HepG2 (cell line): Measurements from ENCODE around the gene SOX8. TPM values are rescaled to one million over a fixed set of nuclear protein-coding genes. Genes with fewer than 3 reads are reported as not detected.

ENCODE experiments used
- ATAC-seq: fragments of 200-7000 bp; cut with Tn5 transposase; 3 replicates; pipeline ENCODE4 v1.9.1; 2020; ENCODE audit warnings: mild to moderate bottlenecking, moderate library complexity
- BruUV-seq: library from RNA; stranded (reverse); fragments of 400-500 nt; replicated peaks from 2 replicates; lab custom pipeline; 2021; lab: Mats Ljungman, UMichigan
- CTCF ChIA-PET: fragments of 300-600 bp; formaldehyde crosslinking; extraction: SDS; loops from one replicate; lab custom pipeline; 2021; ENCODE audit warnings: low total read pairs, inconsistent platforms, low intra/inter-chr PET ratio; lab: Yijun Ruan, JAX
- POLR2A ChIA-PET: fragments of 350-600 bp; sonication (Branson Sonifier 250); formaldehyde crosslinking; loops from one replicate; lab custom pipeline; 2020; ENCODE audit warnings: antibody characterized with exemption, inconsistent platforms; lab: Yijun Ruan, JAX
- DNase-seq: peaks from one replicate; pipeline ENCODE4 v3.0.0-alpha.2; 2015; ENCODE audit warnings: low spot score
- FAIRE-seq: peaks from 3 replicates; lab custom pipeline; 2011; peaks lifted over from hg19 to GRCh38; lab: Jason Lieb, UNC
- H2AFZ ChIP-seq: one replicate; pipeline ENCODE4 v1.6.1; 2011; ENCODE audit warnings: low read length, inconsistent platforms
- H3K27ac ChIP-seq: fragments of 300-600 bp; 3 replicates; pipeline ENCODE4 v1.8.0; 2011; ENCODE audit warnings: mixed run types, mild to moderate bottlenecking, mixed read lengths, low read length, inconsistent platforms; ENCODE audit not compliant: insufficient read depth; ENCODE audit errors: extremely low read length
- H3K27me3 ChIP-seq, 2 experiments: fragments of 200-600 bp in 1 of 2; 2 replicates in 1 of 2; 3 replicates in 1 of 2; pipeline versions ENCODE4 v1.6.0 to v1.8.0; 2011; ENCODE audit warnings: low read length in 2 of 2, mild to moderate bottlenecking in 2 of 2, moderate library complexity in 2 of 2, inconsistent platforms in 1 of 2; ENCODE audit not compliant: insufficient read depth in 2 of 2, control insufficient read depth in 1 of 2
- H3K36me3 ChIP-seq, 2 experiments: fragments of 200-600 bp in 1 of 2; replicated peaks in 1 of 2; 2 replicates in 1 of 2; 3 replicates in 1 of 2; pipeline versions ENCODE4 v1.5.1 to v1.8.0; 2011; ENCODE audit warnings: low read length in 2 of 2, inconsistent platforms in 1 of 2; ENCODE audit not compliant: insufficient read depth in 2 of 2, control insufficient read depth in 1 of 2
- H3K4me1 ChIP-seq: 2 replicates; pipeline ENCODE4 v1.5.1; 2012; ENCODE audit warnings: low read length, inconsistent platforms; ENCODE audit not compliant: insufficient read depth
- H3K4me2 ChIP-seq: 2 replicates; pipeline ENCODE4 v1.6.0; 2011; ENCODE audit warnings: low read depth, low read length, inconsistent platforms
- H3K4me3 ChIP-seq, 3 experiments: fragments of 200-600 bp in 1 of 3; sonication (generic), shearing (Covaris generic) in 1 of 3; replicated peaks in 1 of 3; 2 replicates each; pipeline ENCODE4 v1.5.1; 2011 to 2016; ENCODE audit warnings: low read length in 3 of 3, inconsistent platforms in 2 of 3, low read depth in 2 of 3, mild to moderate bottlenecking in 2 of 3, control low read depth in 1 of 3, mixed read lengths in 1 of 3; ENCODE audit not compliant: insufficient read depth in 1 of 3
- H3K79me2 ChIP-seq: one replicate; pipeline ENCODE4 v1.6.1; 2011; ENCODE audit warnings: low read length, inconsistent platforms; ENCODE audit not compliant: insufficient read depth
- H3K9ac ChIP-seq: 2 replicates; pipeline ENCODE4 v1.6.0; 2011; ENCODE audit warnings: mild to moderate bottlenecking, low read depth, low read length, inconsistent platforms; ENCODE audit not compliant: insufficient read depth
- H3K9me3 ChIP-seq: 2 replicates; pipeline ENCODE4 v1.5.1; 2012; ENCODE audit warnings: mild to moderate bottlenecking, low read length
- H4K20me1 ChIP-seq: 2 replicates; pipeline ENCODE4 v1.6.0; 2011; ENCODE audit warnings: inconsistent platforms, mild to moderate bottlenecking, low read length, moderate library complexity; ENCODE audit not compliant: insufficient read depth
- BCL3 ChIP-seq: sonication (generic); formaldehyde crosslinking; IDR thresholded peaks from 2 replicates; pipeline ENCODE4 v1.5.1; 2020; ENCODE audit warnings: mild to moderate bottlenecking, missing genetic modification reagents, moderate library complexity
- HMGXB4 ChIP-seq, 2 experiments: sonication (generic) in 1 of 2; formaldehyde crosslinking in 1 of 2; IDR thresholded peaks; 2 replicates each; pipeline versions ENCODE4 v1.4.0 to v1.6.1; 2018 to 2020; ENCODE audit warnings: missing genetic modification reagents in 2 of 2, borderline replicate concordance in 1 of 2, low read depth in 1 of 2, mild to moderate bottlenecking in 1 of 2, missing biosample characterization in 1 of 2
- HNF1B ChIP-seq: sonication (generic); formaldehyde crosslinking; IDR thresholded peaks from 2 replicates; pipeline ENCODE4 v1.5.1; 2020; ENCODE audit warnings: mild to moderate bottlenecking, moderate library complexity, missing genetic modification reagents
- JUND ChIP-seq: sonication (generic); formaldehyde crosslinking; IDR thresholded peaks from 2 replicates; pipeline ENCODE4 v1.8.0; 2022; ENCODE audit warnings: mild to moderate bottlenecking, missing genetic modification reagents
- PRDM4 ChIP-seq: sonication (generic); formaldehyde crosslinking; IDR thresholded peaks from 2 replicates; pipeline ENCODE4 v1.9.0; 2021; ENCODE audit warnings: missing genetic modification reagents, borderline replicate concordance
- PTBP1 ChIP-seq: fragments of 200-400 bp; formaldehyde crosslinking; IDR thresholded peaks from 2 replicates; pipeline ENCODE4 v1.6.1; 2018; ENCODE audit warnings: low read length, low read depth; ENCODE audit not compliant: poor library complexity, severe bottlenecking
- REPIN1 ChIP-seq: sonication (generic); formaldehyde crosslinking; IDR thresholded peaks from 2 replicates; pipeline ENCODE4 v1.8.0; 2022; ENCODE audit warnings: missing genetic modification reagents, low read depth, mild to moderate bottlenecking, borderline replicate concordance
- SMAD3 ChIP-seq: sonication (generic); formaldehyde crosslinking; IDR thresholded peaks from 2 replicates; pipeline ENCODE4 v1.4.0; 2020; ENCODE audit warnings: missing genetic modification reagents
- SP2 ChIP-seq: sonication (generic); formaldehyde crosslinking; IDR thresholded peaks from 2 replicates; pipeline ENCODE4 v1.5.1; 2020; ENCODE audit warnings: mild to moderate bottlenecking, missing genetic modification reagents
- SRSF4 ChIP-seq: fragments of 200-400 bp; formaldehyde crosslinking; IDR thresholded peaks from one replicate; pipeline ENCODE4 v1.6.1; 2018; ENCODE audit warnings: mild to moderate bottlenecking, low read depth, low read length, moderate library complexity; ENCODE audit not compliant: poor library complexity, severe bottlenecking
- ZFP36L2 ChIP-seq: sonication (generic); formaldehyde crosslinking; IDR thresholded peaks from 2 replicates; pipeline ENCODE4 v1.4.0; 2020; ENCODE audit warnings: missing genetic modification reagents
- ZNF260 ChIP-seq: sonication (generic); formaldehyde crosslinking; IDR thresholded peaks from 2 replicates; pipeline ENCODE4 v1.4.0; 2020; ENCODE audit warnings: missing genetic modification reagents, low read depth, mild to moderate bottlenecking, borderline replicate concordance
- ZNF296 ChIP-seq: sonication (generic); formaldehyde crosslinking; conservative IDR thresholded peaks from 2 replicates; pipeline ENCODE4 v1.5.0; 2020; ENCODE audit warnings: mild to moderate bottlenecking, missing genetic modification reagents
- ZNF607 ChIP-seq: sonication (generic); formaldehyde crosslinking; IDR thresholded peaks from 2 replicates; pipeline ENCODE4 v1.5.1; 2020; ENCODE audit warnings: missing genetic modification reagents, mild to moderate bottlenecking, borderline replicate concordance
- ZNF75D ChIP-seq: sonication (generic); formaldehyde crosslinking; IDR thresholded peaks from 2 replicates; pipeline ENCODE4 v1.8.1; 2023; ENCODE audit warnings: missing genetic modification reagents, mild to moderate bottlenecking, borderline replicate concordance
- WGBS: methylation state at CpG from one replicate; pipeline ENCODE4 v1.1.6; 2017; ENCODE audit warnings: low lambda C conversion rate; 5-methylcytosine and 5-hydroxymethylcytosine counted together
- in situ Hi-C: cut with HindIII; loops from 2 replicates; pipeline ENCODE4 v1.10.0; 2017; ENCODE audit warnings: low pct_unique_long_range_greater_than_20kb; ENCODE audit not compliant: extremely low pct_ligation_motif_present
- intact Hi-C: fragments of 100-400 bp; cut with micrococcal nuclease; formaldehyde crosslinking; loops from one replicate; pipeline ENCODE4 v1.10.0; 2022; ENCODE audit not compliant: unreplicated experiment
- polyA plus RNA-seq, 8 experiments: library from polyadenylated mRNA; depleted of rRNA in 3 of 8; stranded (reverse) in 7 of 8; unstranded in 1 of 8; fragments of >200 nt; fragmentation: Illumina TruSeq in 4 of 8; extraction: Trizol in 4 of 8; gene quantifications; 2 replicates each; pipeline versions ENCODE4 v1.2.1 to v1.2.3, GENCODE V29; 2011 to 2016; ENCODE audit warnings: low read depth in 4 of 8, missing spikeins in 1 of 8, mixed read lengths in 1 of 8; ENCODE audit not compliant: insufficient read depth in 1 of 8
- total RNA-seq, 5 experiments: library from RNA; depleted of rRNA; stranded (reverse); fragments of >200 nt; fragmentation: Illumina TruSeq; extraction: Trizol; gene quantifications; 2 replicates each; pipeline ENCODE4 v1.2.3, GENCODE V29; 2016; ENCODE audit warnings: low read depth in 1 of 5

SOX8 gene
- total and polyA plus RNA-seq, 2 of the 13 experiments (the other 11 are each of a cell fraction or from before 2014, with no cell fraction given): 0.20 to 0.28 TPM

DNA sequence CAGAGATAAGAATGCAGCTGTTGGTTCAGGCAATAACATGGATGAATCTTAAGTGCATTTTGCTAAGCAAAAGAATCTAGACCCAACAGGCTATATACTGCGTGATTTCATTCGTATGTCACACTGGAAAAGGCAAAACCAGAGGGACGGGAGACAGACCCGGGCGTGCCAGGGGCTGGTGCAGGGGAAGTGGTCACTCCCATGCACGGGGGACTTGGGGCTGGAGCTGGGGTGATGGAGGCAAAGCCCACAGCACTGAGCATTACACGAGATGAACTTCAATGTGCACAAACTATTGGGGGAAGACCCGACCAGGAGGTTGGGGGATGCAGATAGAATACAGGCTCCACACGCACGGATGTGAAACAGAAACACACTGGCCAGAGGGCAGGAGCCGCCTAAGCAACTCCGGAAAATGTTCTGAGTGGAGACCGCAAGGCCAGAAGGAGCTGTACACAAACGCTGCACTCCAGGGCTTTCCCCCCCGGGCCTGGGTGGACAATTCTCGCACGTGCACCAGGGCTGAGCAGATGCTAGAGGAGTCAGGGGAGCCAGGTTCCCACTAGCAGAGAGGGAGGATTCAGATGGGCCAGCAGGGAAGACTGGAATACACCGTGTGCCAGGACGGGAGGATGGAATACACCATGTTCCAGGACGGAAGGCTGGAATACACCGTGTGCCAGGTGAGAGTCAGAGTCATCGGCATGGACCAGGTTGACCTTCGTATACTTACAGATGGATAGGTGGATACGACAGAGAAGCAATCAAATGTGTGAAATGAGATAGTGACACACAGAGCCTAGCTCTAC lies 22.1 kb upstream of the SOX8 start (continued):
- TF ChIP-seq PRDM4: no peak
- no peak for TF ChIP-seq SP2
- TF ChIP-seq ZNF296 (CRISPR knock-in tag): no peak
- no peak for TF ChIP-seq REPIN1 (CRISPR knock-in tag)
- TF ChIP-seq PTBP1: no peak
- TF ChIP-seq BCL3 (CRISPR knock-in tag): no peak
- TF ChIP-seq ZNF607 (CRISPR knock-in tag): no peak
- no peak for TF ChIP-seq SMAD3
- TF ChIP-seq ZFP36L2 (CRISPR knock-in tag): no peak

- H3K27ac ChIP-seq: no peak overlapping the region
- H3K9me3 ChIP-seq: no peaks in the 10 kb centered on the region
- H4K20me1 ChIP-seq: no peaks in the 10 kb centered on the region
- FAIRE-seq (no peak), DNase-seq (no peak), ATAC-seq (no peak)
- no TSS peak for BruUV-seq
- POLR2A ChIA-PET: no interaction called here
- H3K4me1 ChIP-seq: no peaks in the 10 kb centered on the region
- no peaks in the 10 kb centered on the region for H3K79me2 ChIP-seq
- H3K4me3 ChIP-seq: no peak overlapping the region
- intact Hi-C loops (no loop called here), in situ Hi-C loops (no loop called here)
- CTCF ChIA-PET: no interaction called here
- H3K4me2 ChIP-seq: no peak overlapping the region
- H3K27me3 ChIP-seq: no peaks in the 10 kb centered on the region
- H2AFZ ChIP-seq: no peak overlapping the region
- WGBS: 88% methylated on average over 22 of the region's 22 CpGs
- 0 out of 5 replicates have a peak, but pooled peaks cover 0 to 1% of the 10 kb centered on the region in 2 experiments for H3K36me3 ChIP-seq
- H3K9ac ChIP-seq: no peak overlapping the region
- no peak for TF ChIP-seq HMGXB4 (CRISPR knock-in tag; IDR thresholded peaks at IDR 0.05; ENCODE audit: borderline replicate concordance in 1 of 2, low read depth in 1 of 2)
- TF ChIP-seq ZNF75D: no peak
- TF ChIP-seq JUND: no peak
- no peak for TF ChIP-seq HNF1B (CRISPR knock-in tag)
- TF ChIP-seq ZNF260: no peak
- TF ChIP-seq SRSF4: no peak
Measured at GRCh38 chr16:962366-962765, 19.2 kb upstream of the SOX8 start.
